ENCODE data around the gene SAMD15. TPM values are rescaled to one million over a fixed set of nuclear protein-coding genes. Genes with fewer than 3 reads are reported as not detected.

The SAMD15 gene
- total and polyA plus RNA-seq, 2 donors (not counting 1 experiment from before 2014, with no cell fraction given): 0.33 to 1.1 TPM

DNA sequence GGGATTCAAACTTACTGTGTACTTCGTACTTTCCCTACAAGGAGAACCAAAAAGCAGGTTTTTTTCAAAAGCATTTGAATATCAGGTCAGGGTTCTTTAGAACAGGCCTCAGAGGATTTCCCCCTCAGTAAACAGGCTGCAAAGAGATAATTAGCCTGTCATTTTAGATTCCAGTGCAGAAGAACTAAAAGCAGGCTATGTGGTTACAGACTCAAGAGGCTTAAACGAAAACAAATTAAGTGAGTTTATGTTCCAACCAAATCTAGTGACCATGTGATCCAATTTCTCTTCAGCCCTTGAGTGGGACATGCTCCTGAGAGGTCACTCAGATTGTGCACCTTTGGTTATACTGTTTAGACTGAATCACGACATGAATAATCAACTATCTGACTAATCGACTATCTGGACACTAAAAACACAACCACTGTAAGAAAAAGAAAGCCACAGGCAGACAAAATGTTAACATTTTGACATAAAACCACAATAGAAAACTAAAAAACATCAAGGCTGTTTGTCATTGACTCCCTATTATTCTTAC lies 4.8 kb upstream of the SAMD15 start:
- TF ChIP-seq, protein P1, sequence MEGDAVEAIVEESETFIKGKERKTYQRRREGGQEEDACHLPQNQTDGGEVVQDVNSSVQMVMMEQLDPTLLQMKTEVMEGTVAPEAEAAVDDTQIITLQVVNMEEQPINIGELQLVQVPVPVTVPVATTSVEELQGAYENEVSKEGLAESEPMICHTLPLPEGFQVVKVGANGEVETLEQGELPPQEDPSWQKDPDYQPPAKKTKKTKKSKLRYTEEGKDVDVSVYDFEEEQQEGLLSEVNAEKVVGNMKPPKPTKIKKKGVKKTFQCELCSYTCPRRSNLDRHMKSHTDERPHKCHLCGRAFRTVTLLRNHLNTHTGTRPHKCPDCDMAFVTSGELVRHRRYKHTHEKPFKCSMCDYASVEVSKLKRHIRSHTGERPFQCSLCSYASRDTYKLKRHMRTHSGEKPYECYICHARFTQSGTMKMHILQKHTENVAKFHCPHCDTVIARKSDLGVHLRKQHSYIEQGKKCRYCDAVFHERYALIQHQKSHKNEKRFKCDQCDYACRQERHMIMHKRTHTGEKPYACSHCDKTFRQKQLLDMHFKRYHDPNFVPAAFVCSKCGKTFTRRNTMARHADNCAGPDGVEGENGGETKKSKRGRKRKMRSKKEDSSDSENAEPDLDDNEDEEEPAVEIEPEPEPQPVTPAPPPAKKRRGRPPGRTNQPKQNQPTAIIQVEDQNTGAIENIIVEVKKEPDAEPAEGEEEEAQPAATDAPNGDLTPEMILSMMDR (conservative IDR thresholded peaks at IDR 0.05 in 1 of 2, IDR thresholded peaks at IDR 0.05 in 1 of 2; ENCODE audit: low read depth in 1 of 2, low read length in 2 of 2): no peak
- TF ChIP-seq EZH2 (IDR thresholded peaks at IDR 0.05; ENCODE audit: low read length, missing control alignments): no peak
- H3K9me3 ChIP-seq (ENCODE audit: control insufficient read depth, insufficient read depth, low read depth, low read length): no peaks in the 10 kb centered on the region
- no peaks in the 10 kb centered on the region for H4K20me1 ChIP-seq (ENCODE audit: control insufficient read depth, extremely low read depth, insufficient read depth, low read length)
- no peaks in the 10 kb centered on the region for H3K27me3 ChIP-seq (ENCODE audit: control insufficient read depth, insufficient read depth, low read length)
- H3K27ac ChIP-seq (ENCODE audit: insufficient read depth, low read length): no peak overlapping the region
- H3K36me3 ChIP-seq (ENCODE audit: control insufficient read depth, insufficient read depth, low read length): no peaks in the 10 kb centered on the region
- no peaks in the 10 kb centered on the region for H3K79me2 ChIP-seq (ENCODE audit: control insufficient read depth, insufficient read depth, low read length)
- no peak overlapping the region for H2AFZ ChIP-seq (ENCODE audit: low read length)
- H3K9ac ChIP-seq (ENCODE audit: insufficient read depth, low read length): no peak overlapping the region
- H3K4me1 ChIP-seq (ENCODE audit: control insufficient read depth, extremely low read depth, insufficient read depth, low read length): no peaks in the 10 kb centered on the region
- no peak overlapping the region for H3K4me3 ChIP-seq (replicated peaks in 1 of 4; ENCODE audit: control extremely low read depth in 1 of 4, insufficient read depth in 1 of 4, low read depth in 3 of 4, low read length in 4 of 4)
- peak; percentile 65 to 86 for DNase-seq (ENCODE audit: low read depth in 2 of 2)
- H3K4me2 ChIP-seq (ENCODE audit: extremely low read depth, insufficient read depth, low read length): no peak overlapping the region

DNA sequence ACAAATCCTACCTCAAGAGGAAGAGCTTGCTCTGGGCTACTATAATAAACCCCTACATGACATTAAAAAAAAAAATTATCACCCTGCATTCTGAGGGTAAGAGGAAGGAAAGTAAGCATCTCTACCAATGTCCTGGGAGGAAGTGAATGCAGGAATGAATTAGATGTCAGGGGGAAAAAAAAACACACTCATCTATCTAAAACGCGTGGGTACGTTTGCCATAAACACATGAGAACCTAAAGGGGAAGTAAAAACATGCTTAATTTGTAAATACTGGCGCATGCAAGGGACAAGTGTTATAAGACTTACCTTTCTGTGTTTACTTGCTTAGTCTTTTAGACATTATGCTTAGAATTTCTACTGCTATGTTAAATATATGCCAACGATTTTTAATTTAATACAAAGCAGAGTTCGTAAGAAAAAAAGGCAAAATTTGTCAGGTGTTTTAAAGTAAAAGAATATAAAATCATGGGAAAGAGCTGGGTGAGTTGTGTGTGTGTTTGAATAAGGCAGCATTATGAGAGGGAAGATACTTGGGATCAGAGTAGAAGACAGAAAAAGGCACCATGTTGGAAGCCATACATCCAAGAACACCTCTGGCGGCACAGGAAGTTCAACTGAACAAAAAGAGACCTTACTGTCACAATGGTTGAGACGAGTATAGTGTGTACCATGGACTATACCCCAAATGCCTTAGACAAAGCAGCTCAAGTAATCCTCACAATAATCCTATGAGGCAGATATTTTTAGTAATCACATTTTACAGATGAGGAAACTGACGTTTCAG lies 1.8 kb upstream of the SAMD15 start:
- H3K4me2 ChIP-seq (ENCODE audit: extremely low read depth, insufficient read depth, low read length): peak overlapping the region; percentile 91
- no peak overlapping the region for H2AFZ ChIP-seq (ENCODE audit: low read length)
- peak overlapping the region in 2 of 4 experiments; percentile 72 to 73 for H3K4me3 ChIP-seq (replicated peaks in 1 of 4; ENCODE audit: control extremely low read depth in 1 of 4, insufficient read depth in 1 of 4, low read depth in 3 of 4, low read length in 4 of 4)

More for the DNA sequence above, 1.8 kb upstream of the SAMD15 start:
- no peak for TF ChIP-seq EZH2 (IDR thresholded peaks at IDR 0.05; ENCODE audit: low read length, missing control alignments)
- TF ChIP-seq, protein P1 (conservative IDR thresholded peaks at IDR 0.05 in 1 of 2, IDR thresholded peaks at IDR 0.05 in 1 of 2; ENCODE audit: low read depth in 1 of 2, low read length in 2 of 2): no peak
- Histone ChIP-seq H3K9ac (ENCODE audit: insufficient read depth, low read length) (no peak overlapping the region), H3K27me3 (ENCODE audit: control insufficient read depth, insufficient read depth, low read length) (no peaks in the 10 kb centered on the region), H3K36me3 (ENCODE audit: control insufficient read depth, insufficient read depth, low read length) (no peaks in the 10 kb centered on the region), H3K27ac (ENCODE audit: insufficient read depth, low read length) (no peak overlapping the region), H4K20me1 (ENCODE audit: control insufficient read depth, extremely low read depth, insufficient read depth, low read length) (no peaks in the 10 kb centered on the region), H3K79me2 (ENCODE audit: control insufficient read depth, insufficient read depth, low read length) (no peaks in the 10 kb centered on the region), H3K9me3 (ENCODE audit: control insufficient read depth, insufficient read depth, low read depth, low read length) (no peaks in the 10 kb centered on the region), H3K4me1 (ENCODE audit: control insufficient read depth, extremely low read depth, insufficient read depth, low read length) (no peaks in the 10 kb centered on the region)
- DNase-seq (ENCODE audit: low read depth in 2 of 2): no peak

All from fibroblast of lung (primary cell).